DND-41 (cell line): Measurements from ENCODE around the gene STPG3.

Source experiments
- ATAC-seq: fragments of 200-7000 bp; cut with Tn5 transposase; 3 replicates; pipeline ENCODE4 v1.9.1; 2021; ENCODE audit warnings: low read depth; ENCODE audit not compliant: insufficient read depth
- DNase-seq: peaks from one replicate; pipeline ENCODE4 v3.0.0-alpha.2; 2020
- H2AFZ ChIP-seq: 2 replicates; pipeline ENCODE4 v1.6.0; 2012; ENCODE audit warnings: low read depth, low read length
- H3K27ac ChIP-seq: 2 replicates; pipeline ENCODE4 v1.5.1; 2012; ENCODE audit warnings: low read length, inconsistent platforms
- H3K27me3 ChIP-seq: fragments of 200-600 bp; sonication (generic); 2 replicates; pipeline ENCODE4 v1.6.0; 2012; ENCODE audit warnings: low read length, mild to moderate bottlenecking, inconsistent platforms; ENCODE audit not compliant: insufficient read depth, poor library complexity
- H3K36me3 ChIP-seq: 2 replicates; pipeline ENCODE4 v1.5.1; 2012; ENCODE audit warnings: low read length, inconsistent platforms; ENCODE audit not compliant: insufficient read depth
- H3K4me1 ChIP-seq: 2 replicates; pipeline ENCODE4 v1.5.1; 2012; ENCODE audit warnings: mild to moderate bottlenecking, low read length; ENCODE audit not compliant: insufficient read depth
- H3K4me2 ChIP-seq: 2 replicates; pipeline ENCODE4 v1.6.0; 2012; ENCODE audit warnings: mild to moderate bottlenecking, moderate library complexity, low read length, inconsistent platforms; ENCODE audit not compliant: insufficient read depth
- H3K4me3 ChIP-seq, 2 experiments: fragments of 200-600 bp in 1 of 2; shearing (Covaris generic) in 1 of 2; 2 replicates each; pipeline ENCODE4 v1.5.1; 2012 to 2016; ENCODE audit warnings: inconsistent platforms in 2 of 2, low read length in 2 of 2, mild to moderate bottlenecking in 2 of 2, low read depth in 1 of 2, moderate library complexity in 1 of 2
- H3K79me2 ChIP-seq: 2 replicates; pipeline ENCODE4 v1.6.0; 2012; ENCODE audit warnings: low read length, inconsistent platforms; ENCODE audit not compliant: insufficient read depth
- H3K9ac ChIP-seq: 2 replicates; pipeline ENCODE4 v1.6.0; 2012; ENCODE audit warnings: low read depth, mild to moderate bottlenecking, inconsistent platforms, low read length, moderate library complexity
- H3K9me3 ChIP-seq: 2 replicates; pipeline ENCODE4 v1.5.1; 2012; ENCODE audit warnings: low read length, moderate library complexity, mild to moderate bottlenecking, inconsistent platforms; ENCODE audit not compliant: insufficient read depth, severe bottlenecking
- H4K20me1 ChIP-seq: 2 replicates; pipeline ENCODE4 v1.6.0; 2012; ENCODE audit warnings: low read length; ENCODE audit not compliant: insufficient read depth
- EZH2 ChIP-seq: IDR thresholded peaks from 3 replicates; pipeline ENCODE4 v1.6.1; 2012; ENCODE audit warnings: borderline replicate concordance, low read depth, mild to moderate bottlenecking, moderate library complexity, low read length, inconsistent platforms; ENCODE audit not compliant: severe bottlenecking
- TF ChIP-seq, protein P1 (sequence below): IDR thresholded peaks from 2 replicates; pipeline ENCODE4 v1.5.1; 2012; ENCODE audit warnings: borderline replicate concordance, low read length, moderate library complexity, mild to moderate bottlenecking; ENCODE audit not compliant: poor library complexity, severe bottlenecking; ENCODE audit errors: extremely low read depth

The STPG3 gene

DNA sequence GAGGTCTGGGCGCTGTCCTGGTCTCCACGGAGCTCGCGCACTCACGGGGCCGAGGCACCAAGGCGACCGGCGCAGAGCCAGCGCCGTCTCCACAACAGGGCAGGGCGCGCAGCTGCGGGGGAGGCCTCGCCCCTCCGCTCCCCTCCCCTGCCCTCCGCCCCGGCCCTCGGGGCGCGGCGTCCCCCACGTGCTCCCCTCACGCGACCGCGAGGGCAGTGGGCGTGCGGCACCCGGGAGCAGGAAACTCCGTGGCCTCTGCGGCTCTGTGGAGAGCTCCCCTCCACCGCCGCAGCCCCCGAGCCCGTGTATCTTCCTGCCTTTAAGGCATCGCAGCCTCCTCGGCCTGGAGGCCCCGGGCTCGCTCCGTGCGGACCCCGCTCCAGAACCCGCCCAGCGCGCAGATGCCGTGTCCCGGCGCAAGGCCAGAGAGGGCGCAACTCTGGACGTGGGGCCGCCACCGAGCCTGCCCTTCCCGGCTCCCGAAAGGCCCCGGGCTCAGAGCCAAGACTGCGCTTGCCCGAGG is 10.7 kb upstream of the STPG3 start:
- Histone ChIP-seq H3K27me3 (no peaks in the 10 kb centered on the region), H3K9ac (peak overlapping the region; percentile 89), H3K4me1 (peaks cover 55% of the 10 kb centered on the region), H4K20me1 (peaks cover 49% of the 10 kb centered on the region), H3K79me2 (peaks cover 25% of the 10 kb centered on the region), H3K27ac (peak overlapping the region; percentile 89), H2AFZ (peak overlapping the region; percentile 68), H3K4me3 (peak overlapping the region; percentile 35 to 77; a peak in 3 of 4 replicates), H3K36me3 (peaks cover 25% of the 10 kb centered on the region), H3K9me3 (no peaks in the 10 kb centered on the region), H3K4me2 (peak overlapping the region; percentile 91)
- peak; percentile 76 for DNase-seq
- ATAC-seq: peak; percentile 54
- TF ChIP-seq, protein P1, sequence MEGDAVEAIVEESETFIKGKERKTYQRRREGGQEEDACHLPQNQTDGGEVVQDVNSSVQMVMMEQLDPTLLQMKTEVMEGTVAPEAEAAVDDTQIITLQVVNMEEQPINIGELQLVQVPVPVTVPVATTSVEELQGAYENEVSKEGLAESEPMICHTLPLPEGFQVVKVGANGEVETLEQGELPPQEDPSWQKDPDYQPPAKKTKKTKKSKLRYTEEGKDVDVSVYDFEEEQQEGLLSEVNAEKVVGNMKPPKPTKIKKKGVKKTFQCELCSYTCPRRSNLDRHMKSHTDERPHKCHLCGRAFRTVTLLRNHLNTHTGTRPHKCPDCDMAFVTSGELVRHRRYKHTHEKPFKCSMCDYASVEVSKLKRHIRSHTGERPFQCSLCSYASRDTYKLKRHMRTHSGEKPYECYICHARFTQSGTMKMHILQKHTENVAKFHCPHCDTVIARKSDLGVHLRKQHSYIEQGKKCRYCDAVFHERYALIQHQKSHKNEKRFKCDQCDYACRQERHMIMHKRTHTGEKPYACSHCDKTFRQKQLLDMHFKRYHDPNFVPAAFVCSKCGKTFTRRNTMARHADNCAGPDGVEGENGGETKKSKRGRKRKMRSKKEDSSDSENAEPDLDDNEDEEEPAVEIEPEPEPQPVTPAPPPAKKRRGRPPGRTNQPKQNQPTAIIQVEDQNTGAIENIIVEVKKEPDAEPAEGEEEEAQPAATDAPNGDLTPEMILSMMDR: no peak
- TF ChIP-seq EZH2: no peak

DNA sequence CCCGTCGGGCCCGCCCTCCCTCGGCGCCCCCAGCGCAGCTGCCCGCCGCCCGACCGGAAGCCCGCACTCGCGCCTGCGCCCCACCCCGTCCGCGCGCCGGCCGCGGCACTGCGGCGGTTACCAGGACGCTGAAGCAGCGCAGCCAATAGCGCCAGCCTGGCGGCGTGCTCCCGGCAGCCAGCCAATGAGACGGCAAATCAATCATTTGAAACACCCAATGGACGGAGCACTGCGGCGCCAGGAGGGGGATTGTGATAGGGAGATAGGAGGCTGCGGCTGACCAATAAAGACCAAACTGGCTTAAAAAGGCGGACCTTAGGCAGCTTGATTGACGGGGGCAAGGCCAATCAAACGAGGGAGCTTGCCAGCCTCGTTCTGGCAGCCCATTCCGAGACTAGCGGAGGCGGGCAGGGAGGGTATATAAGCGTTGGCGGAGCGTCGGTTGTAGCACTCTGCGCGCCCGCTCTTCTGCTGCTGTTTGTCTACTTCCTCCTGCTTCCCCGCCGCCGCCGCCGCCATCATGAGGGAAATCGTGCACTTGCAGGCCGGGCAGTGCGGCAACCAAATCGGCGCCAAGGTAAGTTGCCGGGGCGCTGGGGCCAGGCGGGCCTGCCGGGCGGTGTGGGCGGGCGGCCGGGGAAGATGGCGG is 10.1 kb upstream of the STPG3 start, which contains the start of gene TUBB4B:
Gene TUBB4B (plus strand): TSS at position 447 of the 649 bp plus-strand sequence. CDS start 74 bp downstream, at position 521.
- Histone ChIP-seq H3K9me3 (no peaks in the 10 kb centered on the region), H3K4me2 (peak within 1 kb of the TSS; percentile 91), H3K36me3 (peaks cover 25% of the 10 kb centered on the region), H3K79me2 (peaks cover 25% of the 10 kb centered on the region), H3K27ac (peak within 1 kb of the TSS; percentile 89), H3K4me3 (peak within 1 kb of the TSS; percentile 77 to 91), H4K20me1 (peaks cover 49% of the 10 kb centered on the region), H3K9ac (peak within 1 kb of the TSS; percentile 89), H3K4me1 (peaks cover 54% of the 10 kb centered on the region), H2AFZ (peak within 1 kb of the TSS; percentile 68), H3K27me3 (no peaks in the 10 kb centered on the region)
- DNase-seq (peak; percentile 99), ATAC-seq (peak; percentile 81)
- TF ChIP-seq, protein P1: no peak
- no peak for TF ChIP-seq EZH2

DNA sequence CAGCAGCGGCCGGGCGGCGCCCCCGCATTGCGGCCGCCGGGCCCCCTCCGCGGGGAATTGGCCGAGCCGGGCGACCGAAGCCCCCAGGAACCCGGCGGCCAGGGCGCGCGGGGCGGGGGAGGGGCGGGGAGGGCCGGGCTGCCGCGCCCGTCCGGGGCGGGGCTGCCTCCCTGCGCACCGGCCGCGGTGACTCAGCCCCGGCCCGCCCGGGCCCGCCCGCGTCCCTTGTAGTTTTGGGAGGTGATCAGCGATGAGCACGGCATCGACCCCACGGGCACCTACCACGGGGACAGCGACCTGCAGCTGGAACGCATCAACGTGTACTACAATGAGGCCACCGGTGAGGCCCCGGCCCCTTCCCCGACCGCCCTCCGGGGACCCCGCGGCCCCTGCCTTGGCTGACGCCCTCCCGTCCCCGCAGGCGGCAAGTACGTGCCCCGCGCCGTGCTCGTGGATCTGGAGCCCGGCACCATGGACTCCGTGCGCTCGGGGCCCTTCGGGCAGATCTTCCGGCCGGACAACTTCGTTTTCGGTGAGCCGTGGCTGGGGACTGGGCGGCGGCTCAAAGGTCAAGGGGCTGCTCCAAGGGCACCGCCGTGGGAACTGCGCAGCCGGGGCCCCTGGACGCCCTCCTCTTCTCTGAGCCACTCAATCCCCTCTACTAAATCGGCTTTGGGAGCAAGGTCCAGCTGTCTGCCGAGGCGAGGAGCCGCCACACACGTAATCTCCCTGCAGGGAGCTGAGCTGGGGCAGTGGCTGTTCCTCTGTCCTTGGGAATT is 9.4 kb upstream of the STPG3 start:
- TF ChIP-seq EZH2: no peak
- TF ChIP-seq, protein P1: no peak
- Histone ChIP-seq H3K27ac (peak overlapping the region; percentile 80), H4K20me1 (peaks cover 48% of the 10 kb centered on the region), H3K9me3 (no peaks in the 10 kb centered on the region), H3K79me2 (peaks cover 25% of the 10 kb centered on the region), H3K27me3 (no peaks in the 10 kb centered on the region), H3K4me2 (peak overlapping the region; percentile 90), H3K4me3 (peak overlapping the region; percentile 76 to 91), H3K36me3 (peaks cover 25% of the 10 kb centered on the region), H2AFZ (no peak overlapping the region), H3K4me1 (peaks cover 47% of the 10 kb centered on the region), H3K9ac (peak overlapping the region; percentile 81)
- ATAC-seq (no peak), DNase-seq (peak; percentile 50)
